Endothelial cell of umbilical vein (primary cell): ENCODE measurements around the gene NSUN4. TPM values are rescaled to one million over a fixed set of nuclear protein-coding genes. Genes with fewer than 3 reads are reported as not detected.

ENCODE experiments used
- BruUV-seq: library from RNA; stranded (reverse); fragments of 400-500 nt; replicated peaks from 2 replicates; lab custom pipeline; 2021; lab: Mats Ljungman, UMichigan
- CTCF ChIA-PET: fragments of 300-600, 350-600 bp; sonication (Branson Sonifier 250); formaldehyde crosslinking; loops from one replicate; lab custom pipeline; 2021; ENCODE audit warnings: antibody characterized with exemption, inconsistent platforms; lab: Charles Lee
- POLR2A ChIA-PET: fragments of 300-600, 350-600 bp; sonication (Branson Sonifier 250); formaldehyde crosslinking; loops from one replicate; lab custom pipeline; 2021; ENCODE audit warnings: antibody characterized with exemption, inconsistent platforms; lab: Charles Lee
- DNase-seq: peaks from one replicate; pipeline ENCODE4 v3.0.0-alpha.2; 2011; ENCODE audit warnings: low read depth, low spot score
- FAIRE-seq: peaks from 2 replicates; lab custom pipeline; 2011; peaks lifted over from hg19 to GRCh38; lab: Jason Lieb, UNC
- H2AFZ ChIP-seq: 2 replicates; pipeline ENCODE4 v1.6.0; 2012; ENCODE audit warnings: low read depth, low read length, control low read depth, inconsistent platforms
- H3K27ac ChIP-seq: 2 replicates; pipeline ENCODE4 v1.5.1; 2011; ENCODE audit warnings: low read depth, mild to moderate bottlenecking, control low read depth, low read length, moderate library complexity; ENCODE audit not compliant: insufficient read depth
- H3K27me3 ChIP-seq, 2 experiments: 2 replicates each; pipeline versions ENCODE4 v1.6.0 to v1.6.1; 2011; ENCODE audit warnings: low read length in 2 of 2, mixed read lengths in 1 of 2; ENCODE audit not compliant: control insufficient read depth in 2 of 2, insufficient read depth in 2 of 2
- H3K36me3 ChIP-seq, 2 experiments: 2 replicates in 1 of 2; 3 replicates in 1 of 2; pipeline ENCODE4 v1.5.1; 2011; ENCODE audit warnings: low read length in 2 of 2, mild to moderate bottlenecking in 1 of 2, moderate library complexity in 1 of 2; ENCODE audit not compliant: control insufficient read depth in 2 of 2, insufficient read depth in 2 of 2; ENCODE audit errors: extremely low read depth in 1 of 2
- H3K4me1 ChIP-seq: 3 replicates; pipeline ENCODE4 v1.5.1; 2011; ENCODE audit warnings: mild to moderate bottlenecking, low read length; ENCODE audit not compliant: control insufficient read depth, insufficient read depth; ENCODE audit errors: extremely low read depth
- H3K4me2 ChIP-seq: 2 replicates; pipeline ENCODE4 v1.6.1; 2011; ENCODE audit warnings: low read length, control low read depth, mixed read lengths; ENCODE audit not compliant: insufficient read depth
- H3K4me3 ChIP-seq, 3 experiments: fragments of 200-600 bp in 1 of 3; sonication (generic), shearing (Covaris generic) in 1 of 3; replicated peaks in 1 of 3; 2 replicates each; pipeline ENCODE4 v1.5.1; 2011 to 2016; ENCODE audit warnings: control low read depth in 3 of 3, low read length in 3 of 3, mild to moderate bottlenecking in 2 of 3, inconsistent platforms in 1 of 3, low read depth in 1 of 3, moderate library complexity in 1 of 3; ENCODE audit not compliant: insufficient read depth in 1 of 3
- H3K79me2 ChIP-seq: 2 replicates; pipeline ENCODE4 v1.6.0; 2012; ENCODE audit warnings: low read length, inconsistent platforms; ENCODE audit not compliant: control insufficient read depth, insufficient read depth
- H3K9ac ChIP-seq: replicated peaks from 2 replicates; pipeline ENCODE3; 2011; ENCODE audit warnings: low read length, control low read depth; ENCODE audit not compliant: insufficient read depth; ENCODE audit errors: extremely low read depth
- H3K9me1 ChIP-seq: replicated peaks from 3 replicates; pipeline ENCODE4 v1.6.0; 2011; ENCODE audit warnings: mild to moderate bottlenecking, low read length; ENCODE audit not compliant: control insufficient read depth, insufficient read depth; ENCODE audit errors: extremely low read depth
- H3K9me3 ChIP-seq: replicated peaks from 2 replicates; pipeline ENCODE4 v1.5.1; 2012; ENCODE audit warnings: low read length, inconsistent platforms; ENCODE audit not compliant: control insufficient read depth, insufficient read depth
- H4K20me1 ChIP-seq: replicated peaks from 2 replicates; pipeline ENCODE3; 2011; ENCODE audit warnings: mild to moderate bottlenecking, low read length; ENCODE audit not compliant: control insufficient read depth, insufficient read depth; ENCODE audit errors: extremely low read depth
- EZH2 ChIP-seq: IDR thresholded peaks from 2 replicates; pipeline ENCODE4 v1.6.1; 2012; ENCODE audit warnings: borderline replicate concordance, low read depth, mild to moderate bottlenecking, moderate library complexity, low read length, inconsistent platforms; ENCODE audit not compliant: severe bottlenecking
- FOS ChIP-seq: IDR thresholded peaks from 2 replicates; pipeline ENCODE4 v1.6.1; 2011; ENCODE audit warnings: mild to moderate bottlenecking, low read length, moderate library complexity, borderline replicate concordance; ENCODE audit not compliant: insufficient read depth
- GATA2 ChIP-seq: IDR thresholded peaks from 2 replicates; pipeline ENCODE4 v1.7.0; 2011; ENCODE audit warnings: low read depth, mild to moderate bottlenecking, moderate library complexity, mixed read lengths, low read length; ENCODE audit not compliant: insufficient read length, insufficient read depth
- JUN ChIP-seq: IDR thresholded peaks from 2 replicates; pipeline ENCODE4 v1.6.1; 2011; ENCODE audit warnings: borderline replicate concordance, low read depth; ENCODE audit not compliant: insufficient read length, insufficient read depth
- MYC ChIP-seq: IDR thresholded peaks from one replicate; pipeline ENCODE4 v1.6.1; 2011; ENCODE audit warnings: mild to moderate bottlenecking, low read depth, low read length
- POLR2A ChIP-seq: IDR thresholded peaks from 2 replicates; pipeline ENCODE4 v1.6.1; 2012; ENCODE audit warnings: low read depth, mild to moderate bottlenecking, control low read depth, low read length
- POLR2AphosphoS5 ChIP-seq: IDR thresholded peaks from 2 replicates; pipeline ENCODE4 v1.6.1; 2012; ENCODE audit warnings: low read depth, mild to moderate bottlenecking, control low read depth, low read length, moderate library complexity; ENCODE audit not compliant: insufficient read depth
- dilution Hi-C: fragments of 300-500 bp; cut with MboI; formaldehyde crosslinking; loops from one replicate; pipeline ENCODE4 v1.15.0; 2019; ENCODE audit warnings: low sequenced_read_pairs; ENCODE audit not compliant: extremely low pct_ligation_motif_present
- intact Hi-C: fragments of 100-400 bp; cut with micrococcal nuclease; formaldehyde crosslinking; loops from one replicate; pipeline ENCODE4 v1.10.0; 2022
- polyA plus RNA-seq, 4 experiments: library from polyadenylated mRNA; depleted of rRNA in 3 of 4; stranded (reverse) in 3 of 4; unstranded in 1 of 4; fragments of >200 nt; gene quantifications; 2 replicates each; pipeline versions ENCODE4 v1.2.1 to v1.2.3, GENCODE V29; 2011 to 2012; ENCODE audit warnings: missing spikeins in 1 of 4
- total RNA-seq: library from RNA; stranded (reverse); gene quantifications from 2 replicates; pipeline ENCODE4 v1.2.3, GENCODE V29; 2021

The NSUN4 gene
- total and polyA plus RNA-seq, 2 donors (not counting 3 experiments of a cell fraction or from before 2014, with no cell fraction given), result 21.6 to 23.4 TPM

GRCh38 chr1:46380508-46380907, 39.9 kb downstream of the NSUN4 start:
- Histone ChIP-seq H3K4me2 (no peak overlapping the region), H3K9me3 (no peaks in the 10 kb centered on the region), H3K27me3 (no peaks in the 10 kb centered on the region), H4K20me1 (no peaks in the 10 kb centered on the region), H3K4me3 (no peak overlapping the region), H3K27ac (no peak overlapping the region), H3K4me1 (no peaks in the 10 kb centered on the region), H3K36me3 (no peaks in the 10 kb centered on the region), H3K9ac (no peak overlapping the region), H3K79me2 (no peaks in the 10 kb centered on the region), H3K9me1 (no peaks in the 10 kb centered on the region), H2AFZ (no peak overlapping the region)
- DNase-seq, result no peak
- BruUV-seq, result no TSS peak
- intact Hi-C loops (no loop called here), dilution Hi-C loops (no loop called here)
- TF ChIP-seq FOS (no peak), EZH2 (no peak), JUN (no peak)
- ChIA-PET POLR2A (no interaction called here), CTCF (interaction anchor here (1.2 kb wide), 1 partner anchor 47 kb away, joined by 3 read pairs; no protein-coding TSS in a partner anchor)
- no peak for FAIRE-seq

- H3K9me1 ChIP-seq, result no peaks in the 10 kb centered on the region
- dilution Hi-C loops (no loop called here), intact Hi-C loops (no loop called here)
- H3K9me3 ChIP-seq, result peaks cover 2% of the 10 kb centered on the region
- POLR2A ChIA-PET, result no interaction called here
- no TSS peak for BruUV-seq
- H3K27ac ChIP-seq, result no peak overlapping the region
- H3K4me1 ChIP-seq, result no peaks in the 10 kb centered on the region
- no peaks in the 10 kb centered on the region for H3K36me3 ChIP-seq
- H3K9ac ChIP-seq, result no peak overlapping the region
- H4K20me1 ChIP-seq, result no peaks in the 10 kb centered on the region
- H3K27me3 ChIP-seq, result peaks cover 21 to 36% of the 10 kb centered on the region in 2 experiments
- DNase-seq (no peak), FAIRE-seq (no peak)
- CTCF ChIA-PET, result no interaction called here
- H3K4me3 ChIP-seq, result no peak overlapping the region
- no peak overlapping the region for H3K4me2 ChIP-seq
- no peak for TF ChIP-seq POLR2A
- TF ChIP-seq GATA2, result no peak
- TF ChIP-seq EZH2, result no peak
- no peak for TF ChIP-seq MYC
- TF ChIP-seq POLR2AphosphoS5, result no peak
- no peaks in the 10 kb centered on the region for H3K79me2 ChIP-seq
- no peak overlapping the region for H2AFZ ChIP-seq
Measured at GRCh38 chr1:46393510-46393909, 52.9 kb downstream of the NSUN4 start.
